Measurements from ENCODE around the gene PER3. TPM values are rescaled to one million over a fixed set of nuclear protein-coding genes. Genes with fewer than 3 reads are reported as not detected.
A peak's percentile ranks its signal among the peaks of the same experiment; 100 is the strongest.

Gene PER3
- total RNA-seq, 4 donors from 2014 or later = 21.6 to 49.8 (median 35.8) TPM

DNA sequence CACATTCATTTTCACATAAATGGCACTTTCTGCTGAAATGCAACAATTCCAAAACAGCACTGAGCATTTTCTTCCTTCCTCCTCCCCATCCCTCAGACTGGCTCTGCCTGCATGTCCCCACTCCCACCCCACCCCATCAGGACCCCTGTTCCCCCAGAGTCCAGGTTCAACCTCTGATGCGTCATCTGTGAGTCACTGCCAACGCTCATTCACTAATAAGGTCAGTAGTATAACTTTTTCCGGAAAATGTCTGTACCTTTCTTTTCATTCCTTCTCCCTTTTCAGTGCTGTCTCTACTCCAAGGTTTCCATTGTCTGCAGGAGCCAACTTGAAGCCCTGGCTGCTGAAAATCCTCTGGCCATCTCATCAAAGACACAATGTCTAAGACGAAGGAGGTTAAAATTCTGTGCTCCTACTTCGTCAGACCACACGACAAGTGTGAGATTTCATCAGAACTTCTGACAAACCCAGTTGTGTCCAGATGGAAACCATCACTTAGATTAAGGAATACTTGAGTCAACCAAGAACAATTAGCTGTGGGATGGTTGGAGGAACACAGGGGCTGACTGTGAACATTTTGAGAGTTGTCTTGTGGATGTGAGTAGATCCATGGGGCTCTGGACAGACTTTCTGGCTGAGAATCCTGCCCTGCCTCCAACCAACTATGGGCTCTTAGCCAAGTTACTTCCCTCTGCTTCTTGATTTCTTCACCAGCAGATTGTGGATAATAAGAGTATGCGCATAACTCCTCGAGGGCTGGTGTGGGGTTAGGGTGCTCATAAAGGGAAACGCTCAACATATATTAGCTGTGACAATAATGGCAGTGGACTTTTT, 104.4 kb downstream of the PER3 start:
- 71 to 77% methylated on average over 9 of the region's 9 CpGs for WGBS, 2 donors
- no peak for DNase-seq (ENCODE audit: low spot score in 2 of 2)
- Histone ChIP-seq H3K36me3 (no peaks in the 10 kb centered on the region), H3K4me3 (no peak overlapping the region), H3K27me3 (peaks cover 0 to 41% of the 10 kb centered on the region in 2 donors), H3K27ac (no peak overlapping the region), H3K9me3 (no peaks in the 10 kb centered on the region), H3K4me1 (peaks cover 0 to 4% (median 0%) of the 10 kb centered on the region in 4 donors)
- TF ChIP-seq EP300 (IDR thresholded peaks at IDR 0.05) (peak in 1 of 2 donors; percentile 18), POLR2A (IDR thresholded peaks at IDR 0.05) (no peak)

DNA sequence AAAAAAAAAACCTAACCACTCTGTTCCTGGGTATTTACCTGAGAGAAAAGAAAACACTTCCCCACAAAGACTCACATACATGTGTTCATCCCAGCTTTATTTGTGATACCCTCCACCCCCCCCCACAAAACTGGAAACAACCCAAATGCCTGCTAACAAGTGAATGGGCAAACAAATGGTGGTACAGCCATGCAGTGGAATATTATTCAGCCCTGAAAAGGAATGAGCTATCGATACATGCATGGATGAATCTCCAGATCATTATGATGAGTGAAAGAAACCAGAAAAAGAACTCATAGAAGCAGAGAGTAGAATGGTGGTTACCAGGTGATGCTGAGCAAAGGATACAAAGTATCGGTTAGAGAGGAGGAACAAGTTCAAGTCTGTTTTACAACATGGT, 106.8 kb downstream of the PER3 start:
- no peak for DNase-seq (ENCODE audit: low spot score in 2 of 2)
- WGBS, 2 donors = 94 to 95% methylated on average over 2 of the region's 2 CpGs

GRCh38 chr1:7891804-7892203, 107.7 kb downstream of the PER3 start:
- Histone ChIP-seq H3K27ac (no peak overlapping the region), H3K9me3 (no peaks in the 10 kb centered on the region), H3K27me3 (peaks cover 0 to 28% of the 10 kb centered on the region in 2 donors), H3K4me1 (peaks cover 0 to 8% (median 0%) of the 10 kb centered on the region in 4 donors), H3K4me3 (no peak overlapping the region), H3K36me3 (no peaks in the 10 kb centered on the region)
- no peak for TF ChIP-seq CTCF (IDR thresholded peaks at IDR 0.05)
- TF ChIP-seq POLR2A (IDR thresholded peaks at IDR 0.05) = no peak
- no peak for TF ChIP-seq EP300 (IDR thresholded peaks at IDR 0.05)
- WGBS, 2 donors = 65 to 72% methylated on average over 9 of the region's 9 CpGs
- DNase-seq (ENCODE audit: low spot score in 2 of 2) = no peak

More for the DNA sequence above, 106.8 kb downstream of the PER3 start:
- Histone ChIP-seq H3K27ac (no peak overlapping the region), H3K27me3 (peaks cover 0 to 36% of the 10 kb centered on the region in 2 donors), H3K9me3 (no peaks in the 10 kb centered on the region), H3K36me3 (no peaks in the 10 kb centered on the region), H3K4me3 (no peak overlapping the region), H3K4me1 (peaks cover 0 to 10% (median 0%) of the 10 kb centered on the region in 4 donors)
- TF ChIP-seq CTCF (IDR thresholded peaks at IDR 0.05) = no peak
- no peak for TF ChIP-seq POLR2A (IDR thresholded peaks at IDR 0.05)
- no peak for TF ChIP-seq EP300 (IDR thresholded peaks at IDR 0.05)

DNA sequence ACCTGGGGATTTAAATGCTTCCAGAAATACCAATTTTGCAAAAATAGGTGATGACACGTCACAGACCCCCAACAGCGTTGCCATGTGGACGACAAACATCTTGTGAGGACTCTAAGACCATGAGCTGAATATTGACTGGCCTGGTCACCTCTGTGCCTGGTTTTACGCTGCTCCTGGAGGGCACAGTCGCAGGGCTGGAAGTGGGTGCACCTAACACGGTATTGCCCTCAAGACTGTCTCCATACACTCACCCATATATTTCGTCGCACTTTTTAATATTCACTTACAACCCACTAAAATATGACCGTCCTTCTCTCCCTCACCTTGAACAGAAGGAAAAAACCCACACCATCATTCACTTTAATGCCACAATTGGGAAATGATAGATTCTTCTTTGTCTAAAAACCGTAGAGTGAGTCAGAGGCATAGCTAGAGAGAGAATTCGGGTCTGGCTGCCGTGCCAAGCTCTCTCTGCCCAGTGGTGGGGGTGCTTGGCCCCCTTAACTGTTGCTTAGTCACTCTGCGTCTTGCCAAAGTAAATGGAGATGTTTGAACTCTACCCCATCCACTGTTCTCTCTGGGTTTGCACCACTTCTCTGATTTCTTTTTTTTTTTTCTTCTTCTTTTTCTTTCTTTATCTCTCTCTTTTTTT, 109.6 kb downstream of the PER3 start:
- Histone ChIP-seq H3K36me3 (no peaks in the 10 kb centered on the region), H3K4me1 (peaks cover 0 to 8% (median 0%) of the 10 kb centered on the region in 4 donors), H3K27ac (no peak overlapping the region), H3K4me3 (no peak overlapping the region), H3K9me3 (no peaks in the 10 kb centered on the region), H3K27me3 (peaks cover 0 to 12% of the 10 kb centered on the region in 2 donors)
- WGBS, 2 donors = 72 to 75% methylated on average over 13 of the region's 13 CpGs
- DNase-seq (ENCODE audit: low spot score in 2 of 2) = peak in 1 of 2 donors; percentile 27
- TF ChIP-seq POLR2A (IDR thresholded peaks at IDR 0.05) (no peak), CTCF (IDR thresholded peaks at IDR 0.05) (no peak), EP300 (IDR thresholded peaks at IDR 0.05) (peak in 1 of 2 donors; percentile 24)

Other genes starting within 250 kb of the PER3 start
- 100 to 1,000 TPM in 2 of 4 donors, 10 to 100 TPM in 2; 86.1 to 147 (median 107) TPM for gene VAMP3, start 13.0 kb upstream of the PER3 start, total RNA-seq
- under 1 TPM in 1 of 4 donors, not detected in 3; 0.84 TPM for gene UTS2, start 68.8 kb downstream of the PER3 start, total RNA-seq
- gene TNFRSF9, start 156.5 kb downstream of the PER3 start, total RNA-seq = under 1 TPM in 2 of 4 donors, not detected in 2; 0.21 to 0.60 TPM
- 100 to 1,000 TPM; 161 to 216 (median 191) TPM for gene PARK7, start 177.4 kb downstream of the PER3 start, total RNA-seq
- gene ERRFI1, start 242.0 kb downstream of the PER3 start, total RNA-seq = 100 to 1,000 TPM in 2 of 4 donors, 10 to 100 TPM in 2; 63.9 to 152 (median 95.9) TPM